HG03196 (cell line): ENCODE results near the gene PRR33.

Experiments used
- ATAC-seq: cut with Tn5 transposase; IDR thresholded peaks from one replicate; pipeline ENCODE4 v1.9.1; 2021; ENCODE audit not compliant: unreplicated experiment

PRR33 gene

GRCh38 chr11:1928470-1928890 lies 36.8 kb upstream of the PRR33 start:
- ATAC-seq = no peak

- no peak for ATAC-seq
Observed at GRCh38 chr11:1927848-1928469, 36.3 kb upstream of the PRR33 start.

DNA sequence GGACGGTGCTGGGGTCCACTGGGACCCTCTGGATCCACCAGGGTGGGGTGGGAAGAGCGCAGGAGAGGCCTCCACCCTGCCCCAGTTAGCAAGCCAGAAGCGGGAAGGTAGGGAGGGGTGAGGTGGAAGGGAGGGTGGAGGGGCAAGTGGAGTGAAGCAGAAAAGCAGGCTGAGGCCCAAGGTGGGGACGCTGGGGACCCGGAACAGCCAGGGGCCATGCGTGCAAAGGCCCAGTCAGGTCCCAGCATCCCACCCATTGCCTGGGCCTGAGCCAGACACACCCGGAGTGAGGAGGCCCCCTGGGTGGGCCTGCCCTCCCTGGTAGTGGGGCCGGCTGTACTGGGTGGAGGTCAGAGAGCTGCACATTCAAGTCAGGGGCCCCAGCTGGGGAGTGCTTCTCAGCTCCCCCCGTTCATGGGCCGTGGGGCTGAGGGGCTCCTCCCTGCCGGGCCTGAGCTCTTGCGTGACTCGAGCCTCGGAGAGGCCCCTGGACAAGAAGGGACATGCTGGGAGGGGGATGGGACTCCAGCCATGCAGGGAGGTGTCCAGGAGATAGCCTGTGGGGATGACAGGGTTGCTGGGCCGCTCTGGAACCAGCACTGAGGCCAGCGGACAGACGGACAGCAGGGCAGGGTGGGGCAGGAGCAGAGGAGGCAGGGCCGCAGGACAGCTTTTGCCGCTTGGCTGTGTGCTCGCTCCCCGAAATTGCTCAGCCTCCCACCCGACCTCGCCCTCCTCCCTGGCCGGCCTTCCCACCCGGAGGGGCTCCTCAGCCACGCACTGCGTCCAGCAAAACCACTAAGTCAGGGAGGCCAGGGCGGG lies 35.5 kb upstream of the PRR33 start:
- ATAC-seq = no peak

- no peak for ATAC-seq
Observed at GRCh38 chr11:1926156-1927025, 34.7 kb upstream of the PRR33 start.

DNA sequence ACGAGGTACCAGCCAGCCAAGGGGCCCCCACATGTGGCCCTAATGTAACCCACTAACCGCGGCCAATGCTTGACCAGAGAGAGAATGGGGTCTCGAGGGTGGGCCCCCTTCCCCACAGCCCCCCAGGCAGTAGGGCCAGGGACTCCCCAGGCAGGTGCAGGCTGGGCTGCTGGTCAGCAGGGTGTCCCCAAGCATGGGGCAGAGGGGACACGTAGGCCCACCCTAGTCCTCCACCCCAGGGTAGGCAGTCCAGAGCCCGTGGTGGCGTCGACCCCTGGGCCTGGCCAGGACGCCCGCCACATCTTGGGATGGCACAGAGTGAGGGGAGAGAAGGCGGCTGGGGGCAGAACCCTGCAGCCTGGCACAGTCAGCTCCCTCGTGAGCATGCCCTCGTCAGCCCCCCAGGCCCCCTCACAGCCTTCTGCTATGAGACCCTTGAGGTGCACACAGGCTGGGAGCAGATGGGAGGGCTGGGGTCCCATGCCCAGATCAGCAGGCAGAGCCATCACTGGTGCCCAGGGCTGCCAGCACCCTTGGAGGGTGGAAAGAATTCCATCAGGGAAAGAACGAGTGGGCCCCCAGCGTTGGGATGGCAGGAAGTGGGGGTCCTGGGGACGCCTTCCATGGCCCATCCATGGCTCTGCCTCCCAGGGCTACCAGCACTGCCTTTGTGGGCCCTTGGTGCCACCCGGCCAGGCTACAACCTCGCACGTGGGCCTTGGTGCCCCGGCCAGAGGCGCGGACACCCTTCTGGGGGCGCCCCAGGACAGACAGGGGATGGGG lies 33.9 kb upstream of the PRR33 start:
- no peak for ATAC-seq

GRCh38 chr11:1924646-1925372 lies 33.1 kb upstream of the PRR33 start:
- ATAC-seq = no peak

- ATAC-seq = no peak
Observed at GRCh38 chr11:1924181-1924580, 32.5 kb upstream of the PRR33 start.

- ATAC-seq = no peak
Observed at GRCh38 chr11:1923201-1923956, 31.7 kb upstream of the PRR33 start.

DNA sequence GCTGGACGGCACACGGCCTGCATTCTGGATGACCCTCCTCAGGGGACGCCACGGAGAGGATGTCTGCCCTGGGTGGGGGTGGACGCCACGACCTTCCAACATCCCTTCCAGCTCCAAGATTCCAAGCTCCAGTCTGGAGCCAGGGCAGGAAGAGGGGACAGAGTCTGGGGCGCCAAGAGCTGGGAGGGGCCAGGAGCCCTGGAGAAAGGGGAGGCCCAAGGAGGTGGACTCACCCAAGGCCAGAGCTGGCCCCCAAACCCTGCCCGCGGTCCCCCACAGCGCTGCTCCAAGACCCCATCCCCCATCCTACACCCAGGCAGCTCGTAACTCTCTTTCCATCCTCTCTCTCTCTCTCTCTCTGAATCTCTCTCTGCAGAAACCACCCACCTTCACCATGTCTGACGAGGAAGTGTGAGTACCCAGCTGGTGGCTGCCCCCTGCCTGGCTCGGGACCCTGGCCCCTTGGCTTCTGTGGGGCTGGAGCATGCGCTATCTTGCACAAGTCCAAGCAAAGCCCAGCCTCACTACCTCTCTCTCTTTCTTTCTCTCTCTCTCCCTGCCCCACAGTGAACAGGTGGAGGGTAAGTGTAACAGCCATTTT lies 30.9 kb upstream of the PRR33 start:
- ATAC-seq = no peak

- ATAC-seq = no peak
Observed at GRCh38 chr11:1921574-1922141, 30.0 kb upstream of the PRR33 start.

DNA sequence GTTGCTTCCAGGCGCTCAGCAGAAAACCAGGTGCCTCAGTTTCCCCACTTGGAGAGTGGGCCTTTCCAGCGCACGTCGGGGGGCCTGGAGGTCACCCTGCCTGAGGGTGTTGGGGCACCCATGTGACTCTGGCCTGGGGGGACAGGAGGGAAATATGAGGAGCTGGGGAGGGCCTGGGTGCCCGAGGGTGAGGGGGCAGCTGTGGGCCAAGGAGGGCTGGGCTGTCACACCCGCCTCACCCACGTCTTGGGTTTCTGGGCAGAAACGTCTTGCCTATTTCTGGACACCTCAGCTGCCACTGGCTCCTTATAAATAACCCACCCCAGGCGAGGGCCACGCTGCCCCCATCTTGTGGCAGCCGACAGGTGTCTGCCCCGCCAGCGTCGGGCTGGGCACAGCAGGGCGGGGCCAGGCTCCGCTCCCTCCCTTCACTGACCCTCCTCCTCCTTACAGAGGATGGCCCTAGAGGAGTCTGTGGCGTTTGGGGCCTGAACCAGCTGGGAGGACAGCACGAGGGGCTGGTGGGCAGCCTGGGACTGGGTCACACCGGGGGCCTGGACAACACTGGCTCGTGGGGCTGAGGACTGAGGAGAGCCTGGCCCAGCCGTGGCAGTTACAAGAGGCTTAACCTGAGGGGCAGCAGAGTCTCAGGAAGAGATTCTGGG lies 29.3 kb upstream of the PRR33 start:
- ATAC-seq = no peak

DNA sequence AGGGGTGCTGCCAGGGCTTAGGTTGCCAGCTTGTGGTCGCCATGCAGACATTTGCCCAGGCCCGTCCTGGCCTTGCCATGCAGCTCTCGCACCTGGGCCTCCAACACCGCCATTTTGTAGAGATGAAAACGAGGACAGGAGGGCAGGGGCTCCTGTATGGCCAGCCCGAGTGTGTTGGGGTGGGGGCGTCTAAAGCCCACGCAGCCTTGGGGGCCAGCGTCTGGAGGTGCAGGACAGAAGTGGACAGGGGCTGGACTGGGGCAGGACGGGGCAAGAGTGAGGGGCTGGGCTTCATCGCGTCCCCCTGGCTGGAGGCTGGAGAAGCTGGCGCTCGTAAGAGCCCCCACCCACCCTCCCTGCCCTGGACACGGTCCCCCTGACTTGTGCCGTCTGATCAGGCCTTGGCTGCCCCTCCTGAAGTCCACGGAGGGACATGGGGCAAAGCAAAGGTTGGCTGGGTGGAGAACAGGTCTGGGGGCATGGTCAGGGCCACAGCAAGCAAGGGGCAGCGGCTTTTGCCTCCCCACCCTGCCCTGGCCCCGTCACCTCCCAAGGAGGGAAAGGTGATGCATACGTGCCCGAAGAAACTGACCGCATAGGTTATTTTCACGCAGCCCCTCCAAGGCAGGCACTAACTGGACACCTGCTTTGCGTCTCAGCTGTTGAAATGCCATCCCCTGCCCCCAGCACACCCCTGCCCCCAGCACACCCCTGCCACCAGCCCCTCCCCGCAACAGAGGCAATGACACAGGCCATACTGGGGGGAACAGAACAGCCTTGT lies 28.6 kb upstream of the PRR33 start:
- ATAC-seq = no peak

GRCh38 chr11:1919391-1920127 lies 27.9 kb upstream of the PRR33 start, which contains the start of gene TNNT3:
TSS of gene TNNT3 (plus strand) at chr11:1919703. CDS start at chr11:1922875, 3,172 bp downstream.
- no peak for ATAC-seq

- no peak for ATAC-seq
Observed at GRCh38 chr11:1918436-1919315, 27.0 kb upstream of the PRR33 start.

DNA sequence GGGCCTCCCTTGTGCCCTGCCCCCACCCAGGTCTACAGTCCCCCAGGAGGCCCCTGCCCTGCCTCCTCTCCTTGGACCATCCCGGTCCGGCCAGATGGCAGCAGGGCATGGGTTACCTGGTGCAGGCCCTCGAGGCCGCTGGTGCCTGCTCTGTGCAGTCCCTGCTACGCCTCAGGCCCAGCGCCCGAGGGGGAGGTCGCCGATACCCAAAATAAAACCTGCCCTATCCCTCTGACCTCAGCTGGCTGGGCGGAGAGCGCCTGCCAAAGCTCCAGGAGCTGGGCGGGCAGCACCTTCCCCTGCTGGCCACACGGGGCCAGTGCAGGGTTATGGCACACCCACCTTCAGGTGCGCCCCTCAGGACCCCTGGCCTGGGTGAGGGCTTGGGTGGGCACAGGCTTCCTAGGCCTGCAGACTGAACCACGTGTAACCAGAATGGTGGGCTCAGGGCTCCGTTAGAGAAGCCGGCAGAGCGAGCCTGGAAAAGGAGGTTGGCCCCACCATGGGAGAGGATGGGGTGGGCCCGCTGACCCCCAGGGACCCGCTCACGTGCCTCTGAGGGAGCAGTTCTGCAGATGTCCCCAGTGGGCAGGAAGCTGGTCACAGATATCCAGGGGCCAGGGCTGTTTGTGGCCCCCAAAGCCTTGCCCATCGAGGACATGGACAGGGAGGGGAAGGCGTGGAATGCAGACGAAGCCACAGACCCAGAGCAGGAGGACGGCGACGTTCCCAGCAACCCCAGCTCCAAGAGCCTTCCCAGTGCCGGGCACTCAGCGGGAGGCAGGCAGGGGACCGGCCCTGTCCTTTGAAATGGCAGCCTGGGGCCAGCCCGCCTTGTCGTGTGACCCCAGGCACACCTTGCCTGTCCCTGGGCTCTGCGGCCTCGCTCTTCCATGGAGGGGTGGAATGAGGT lies 26.1 kb upstream of the PRR33 start:
- ATAC-seq = no peak
